SK-N-SH (cell line): ENCODE data around the gene ERGIC1. TPM values are rescaled to one million over a fixed set of nuclear protein-coding genes. Genes with fewer than 3 reads are reported as not detected.

Experiments
- CTCF ChIA-PET: fragments of 300-600, 350-600 bp; formaldehyde crosslinking; extraction: SDS; loops from one replicate; lab custom pipeline; 2021; lab: Yijun Ruan, JAX
- POLR2A ChIA-PET: fragments of 350-600 bp; sonication (Branson Sonifier 250); formaldehyde crosslinking; extraction: SDS; loops from one replicate; lab custom pipeline; 2020; ENCODE audit warnings: antibody characterized with exemption, inconsistent platforms; lab: Yijun Ruan, JAX
- DNase-seq: peaks from one replicate; pipeline ENCODE4 v3.0.0; 2012
- H2AFZ ChIP-seq: fragments of 200-600 bp; sonication (generic); 2 replicates; pipeline ENCODE4 v1.8.1; 2016; ENCODE audit warnings: antibody characterized with exemption, mild to moderate bottlenecking, low read depth
- H3F3A ChIP-seq: fragments of 200-600 bp; sonication (generic); replicated peaks from 2 replicates; pipeline ENCODE3; 2016; ENCODE audit warnings: antibody characterized with exemption, mild to moderate bottlenecking; ENCODE audit not compliant: insufficient read depth
- H3K27ac ChIP-seq, 2 experiments: fragments of 200-500 bp in 1 of 2; fragments of 200-600 bp in 1 of 2; sonication (Bioruptor generic) in 1 of 2; sonication (generic), shearing (Covaris generic) in 1 of 2; 2 replicates each; pipeline versions ENCODE4 v1.5.1 to v1.6.1; 2014 to 2016; ENCODE audit warnings: low read depth in 2 of 2, inconsistent platforms in 1 of 2, low read length in 1 of 2, mild to moderate bottlenecking in 1 of 2, mixed read lengths in 1 of 2
- H3K27me3 ChIP-seq: fragments of 200-600 bp; sonication (generic), shearing (Covaris generic); 2 replicates; pipeline ENCODE4 v1.6.1; 2016; ENCODE audit warnings: mixed run types; ENCODE audit not compliant: insufficient read depth
- H3K36me3 ChIP-seq, 2 experiments: fragments of 200-500 bp in 1 of 2; fragments of 200-600 bp in 1 of 2; sonication (Bioruptor generic) in 1 of 2; sonication (generic) in 1 of 2; replicated peaks in 1 of 2; 2 replicates each; pipeline versions ENCODE3 to v1.5.1; 2014 to 2016; ENCODE audit warnings: low read length in 1 of 2, mild to moderate bottlenecking in 1 of 2; ENCODE audit not compliant: insufficient read depth in 2 of 2, control insufficient read depth in 1 of 2
- H3K4me1 ChIP-seq, 2 experiments: fragments of 200-500 bp in 1 of 2; fragments of 200-600 bp in 1 of 2; sonication (Bioruptor generic) in 1 of 2; sonication (generic), shearing (Covaris generic) in 1 of 2; 2 replicates each; pipeline versions ENCODE4 v1.5.1 to v1.6.1; 2014 to 2016; ENCODE audit warnings: low read depth in 1 of 2, low read length in 1 of 2, mixed run types in 1 of 2; ENCODE audit not compliant: insufficient read depth in 2 of 2, control insufficient read depth in 1 of 2
- H3K4me2 ChIP-seq: fragments of 200-600 bp; sonication (generic), shearing (Covaris generic); 2 replicates; pipeline ENCODE4 v1.6.1; 2017; ENCODE audit warnings: mixed run types
- H3K4me3 ChIP-seq, 2 experiments: fragments of 200-500 bp in 1 of 2; fragments of 200-600 bp in 1 of 2; sonication (Bioruptor generic) in 1 of 2; sonication (generic), shearing (Covaris generic) in 1 of 2; 2 replicates each; pipeline versions ENCODE4 v1.5.1 to v1.8.1; 2014 to 2016; ENCODE audit warnings: low read depth in 2 of 2, inconsistent platforms in 1 of 2, low read length in 1 of 2, mild to moderate bottlenecking in 1 of 2, mixed read lengths in 1 of 2, moderate library complexity in 1 of 2
- H3K79me2 ChIP-seq: fragments of 200-600 bp; sonication (generic); 2 replicates; pipeline ENCODE4 v1.8.1; 2017; ENCODE audit warnings: mild to moderate bottlenecking; ENCODE audit not compliant: insufficient read depth
- H3K9ac ChIP-seq: fragments of 200-600 bp; sonication (generic); 2 replicates; pipeline ENCODE4 v1.6.1; 2017; ENCODE audit warnings: mixed run types
- H3K9me2 ChIP-seq: fragments of 200-600 bp; sonication (generic); 2 replicates; pipeline ENCODE4 v1.6.1; 2017; ENCODE audit warnings: mixed run types
- H3K9me3 ChIP-seq: fragments of 200-600 bp; sonication (generic); 2 replicates; pipeline ENCODE4 v1.6.1; 2017; ENCODE audit warnings: mixed run types, mild to moderate bottlenecking, moderate library complexity
- H4K20me1 ChIP-seq: fragments of 200-600 bp; sonication (generic); 2 replicates; pipeline ENCODE4 v1.6.1; 2017; ENCODE audit warnings: mild to moderate bottlenecking, mixed run types; ENCODE audit not compliant: insufficient read depth
- ELF1 ChIP-seq: IDR thresholded peaks from 2 replicates; pipeline ENCODE4 v1.4.0; 2012
- EP300 ChIP-seq, 2 experiments: IDR thresholded peaks; 2 replicates each; pipeline versions ENCODE4 v1.4.0 to v1.6.1; 2012; ENCODE audit warnings: borderline replicate concordance in 1 of 2, low read depth in 1 of 2, low read length in 1 of 2
- FOSL2 ChIP-seq: IDR thresholded peaks from 2 replicates; pipeline ENCODE4 v1.4.0; 2012; ENCODE audit warnings: low read depth, mild to moderate bottlenecking, moderate library complexity, borderline replicate concordance
- NFIC ChIP-seq: IDR thresholded peaks from 2 replicates; pipeline ENCODE4 v1.4.0; 2012; ENCODE audit warnings: borderline replicate concordance
- NRF1 ChIP-seq: IDR thresholded peaks from 2 replicates; pipeline ENCODE4 v1.6.1; 2012; ENCODE audit warnings: low read depth, mild to moderate bottlenecking, low read length
- POLR2AphosphoS5 ChIP-seq: IDR thresholded peaks from 2 replicates; pipeline ENCODE4 v1.6.1; 2012; ENCODE audit warnings: low read depth, low read length
- RFX5 ChIP-seq: IDR thresholded peaks from 2 replicates; pipeline ENCODE4 v1.6.1; 2012; ENCODE audit warnings: mild to moderate bottlenecking, improper control_type of control experiment, low read length
- TAF1 ChIP-seq: IDR thresholded peaks from 2 replicates; pipeline ENCODE4 v1.6.1; 2012; ENCODE audit warnings: low read depth, mild to moderate bottlenecking, low read length, moderate library complexity, borderline replicate concordance
- TCF12 ChIP-seq: IDR thresholded peaks from 2 replicates; pipeline ENCODE4 v1.4.0; 2012
- WGBS: methylation state at CpG from one replicate; pipeline ENCODE4 v1.1.6; 2017; ENCODE audit warnings: low lambda C conversion rate; 5-methylcytosine and 5-hydroxymethylcytosine counted together
- polyA plus RNA-seq, 3 experiments: library from polyadenylated mRNA; depleted of rRNA; stranded (reverse); fragments of >200 nt; gene quantifications; 2 replicates each; pipeline ENCODE4 v1.2.3, GENCODE V29; 2012
- TF ChIP-seq, protein P1 (sequence below): IDR thresholded peaks from 2 replicates; pipeline ENCODE4 v1.4.0; 2012; ENCODE audit warnings: low read depth, borderline replicate concordance
- TF ChIP-seq, protein P2 (sequence below): IDR thresholded peaks from 2 replicates; pipeline ENCODE4 v1.4.0; 2012; ENCODE audit warnings: low read depth
- TF ChIP-seq, protein P3 (sequence below): fragments of 150-350 bp; IDR thresholded peaks from 2 replicates; pipeline ENCODE4 v1.6.1; 2017; ENCODE audit warnings: antibody characterized with exemption, low read length, low read depth, borderline replicate concordance
- TF ChIP-seq, protein P4 (sequence below): fragments of 200-600 bp; sonication (generic); IDR thresholded peaks from 2 replicates; pipeline ENCODE4 v1.6.1; 2017; ENCODE audit warnings: antibody characterized with exemption, mild to moderate bottlenecking, moderate library complexity
- TF ChIP-seq, protein P5 (sequence below): fragments of 150-350 bp; IDR thresholded peaks from 2 replicates; pipeline ENCODE4 v1.6.1; 2016; ENCODE audit warnings: mild to moderate bottlenecking, low read depth, low read length
- TF ChIP-seq, protein P6 (sequence below): IDR thresholded peaks from 2 replicates; pipeline ENCODE4 v1.4.0; 2012; ENCODE audit warnings: low read depth, borderline replicate concordance
- TF ChIP-seq, protein P7 (sequence below): IDR thresholded peaks from 2 replicates; pipeline ENCODE4 v1.6.1; 2012; ENCODE audit warnings: mild to moderate bottlenecking, low read depth, low read length, moderate library complexity

ERGIC1 gene
- polyA plus RNA-seq, 1 of the 3 experiments (the other 2 are of a cell fraction) = 101 TPM

DNA sequence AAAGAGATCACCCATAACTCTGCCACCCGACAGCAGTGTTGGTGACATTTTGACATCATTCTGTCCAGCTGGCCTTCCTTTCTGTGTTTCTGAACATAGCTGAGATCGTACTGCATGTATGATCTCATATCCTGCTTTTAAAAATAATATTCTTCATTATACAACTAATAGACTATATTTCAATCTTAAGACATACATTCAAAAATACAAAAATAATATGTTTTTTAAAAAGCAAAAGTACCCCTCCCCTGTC is 77.5 kb downstream of the ERGIC1 start (continued):
- TF ChIP-seq, protein P1, sequence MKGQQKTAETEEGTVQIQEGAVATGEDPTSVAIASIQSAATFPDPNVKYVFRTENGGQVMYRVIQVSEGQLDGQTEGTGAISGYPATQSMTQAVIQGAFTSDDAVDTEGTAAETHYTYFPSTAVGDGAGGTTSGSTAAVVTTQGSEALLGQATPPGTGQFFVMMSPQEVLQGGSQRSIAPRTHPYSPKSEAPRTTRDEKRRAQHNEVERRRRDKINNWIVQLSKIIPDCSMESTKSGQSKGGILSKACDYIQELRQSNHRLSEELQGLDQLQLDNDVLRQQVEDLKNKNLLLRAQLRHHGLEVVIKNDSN = no peak
- TF ChIP-seq RFX5 (no peak), FOSL2 (no peak)

DNA sequence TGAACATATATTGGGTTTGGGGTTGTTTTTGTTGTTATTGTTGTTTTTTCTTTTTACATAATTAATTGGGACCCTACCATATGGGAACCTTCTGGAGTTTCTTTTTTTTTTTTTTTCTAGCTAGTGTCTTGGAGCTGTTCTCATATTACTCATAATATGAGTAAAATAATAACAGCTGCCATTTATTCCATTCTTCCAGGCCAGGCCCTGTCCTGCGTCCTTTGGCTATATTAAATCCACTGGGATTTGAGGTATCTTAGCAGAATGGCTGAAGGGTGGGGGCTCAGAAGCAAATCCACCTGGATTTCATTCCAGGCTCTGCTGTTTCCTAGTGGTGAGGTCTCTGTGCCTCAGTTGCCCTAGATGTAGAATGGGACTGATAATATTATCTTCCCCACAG is 77.9 kb downstream of the ERGIC1 start:
- H3K27me3 ChIP-seq = no peaks in the 10 kb centered on the region
- TF ChIP-seq POLR2AphosphoS5 (no peak), FOSL2 (no peak), EP300 (IDR thresholded peaks at IDR 0.05; ENCODE audit: borderline replicate concordance in 1 of 2, low read depth in 1 of 2, low read length in 1 of 2) (no peak), TCF12 (no peak), NFIC (no peak), RFX5 (no peak), NRF1 (no peak), ELF1 (no peak), TAF1 (no peak)
- TF ChIP-seq, protein P2, sequence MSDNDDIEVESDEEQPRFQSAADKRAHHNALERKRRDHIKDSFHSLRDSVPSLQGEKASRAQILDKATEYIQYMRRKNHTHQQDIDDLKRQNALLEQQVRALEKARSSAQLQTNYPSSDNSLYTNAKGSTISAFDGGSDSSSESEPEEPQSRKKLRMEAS = no peak
- TF ChIP-seq, protein P3, sequence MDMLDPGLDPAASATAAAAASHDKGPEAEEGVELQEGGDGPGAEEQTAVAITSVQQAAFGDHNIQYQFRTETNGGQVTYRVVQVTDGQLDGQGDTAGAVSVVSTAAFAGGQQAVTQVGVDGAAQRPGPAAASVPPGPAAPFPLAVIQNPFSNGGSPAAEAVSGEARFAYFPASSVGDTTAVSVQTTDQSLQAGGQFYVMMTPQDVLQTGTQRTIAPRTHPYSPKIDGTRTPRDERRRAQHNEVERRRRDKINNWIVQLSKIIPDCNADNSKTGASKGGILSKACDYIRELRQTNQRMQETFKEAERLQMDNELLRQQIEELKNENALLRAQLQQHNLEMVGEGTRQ = no peak
- TF ChIP-seq, protein P4, sequence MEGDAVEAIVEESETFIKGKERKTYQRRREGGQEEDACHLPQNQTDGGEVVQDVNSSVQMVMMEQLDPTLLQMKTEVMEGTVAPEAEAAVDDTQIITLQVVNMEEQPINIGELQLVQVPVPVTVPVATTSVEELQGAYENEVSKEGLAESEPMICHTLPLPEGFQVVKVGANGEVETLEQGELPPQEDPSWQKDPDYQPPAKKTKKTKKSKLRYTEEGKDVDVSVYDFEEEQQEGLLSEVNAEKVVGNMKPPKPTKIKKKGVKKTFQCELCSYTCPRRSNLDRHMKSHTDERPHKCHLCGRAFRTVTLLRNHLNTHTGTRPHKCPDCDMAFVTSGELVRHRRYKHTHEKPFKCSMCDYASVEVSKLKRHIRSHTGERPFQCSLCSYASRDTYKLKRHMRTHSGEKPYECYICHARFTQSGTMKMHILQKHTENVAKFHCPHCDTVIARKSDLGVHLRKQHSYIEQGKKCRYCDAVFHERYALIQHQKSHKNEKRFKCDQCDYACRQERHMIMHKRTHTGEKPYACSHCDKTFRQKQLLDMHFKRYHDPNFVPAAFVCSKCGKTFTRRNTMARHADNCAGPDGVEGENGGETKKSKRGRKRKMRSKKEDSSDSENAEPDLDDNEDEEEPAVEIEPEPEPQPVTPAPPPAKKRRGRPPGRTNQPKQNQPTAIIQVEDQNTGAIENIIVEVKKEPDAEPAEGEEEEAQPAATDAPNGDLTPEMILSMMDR = no peak
- TF ChIP-seq, protein P5, sequence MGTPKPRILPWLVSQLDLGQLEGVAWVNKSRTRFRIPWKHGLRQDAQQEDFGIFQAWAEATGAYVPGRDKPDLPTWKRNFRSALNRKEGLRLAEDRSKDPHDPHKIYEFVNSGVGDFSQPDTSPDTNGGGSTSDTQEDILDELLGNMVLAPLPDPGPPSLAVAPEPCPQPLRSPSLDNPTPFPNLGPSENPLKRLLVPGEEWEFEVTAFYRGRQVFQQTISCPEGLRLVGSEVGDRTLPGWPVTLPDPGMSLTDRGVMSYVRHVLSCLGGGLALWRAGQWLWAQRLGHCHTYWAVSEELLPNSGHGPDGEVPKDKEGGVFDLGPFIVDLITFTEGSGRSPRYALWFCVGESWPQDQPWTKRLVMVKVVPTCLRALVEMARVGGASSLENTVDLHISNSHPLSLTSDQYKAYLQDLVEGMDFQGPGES = no peak
- TF ChIP-seq, protein P6, sequence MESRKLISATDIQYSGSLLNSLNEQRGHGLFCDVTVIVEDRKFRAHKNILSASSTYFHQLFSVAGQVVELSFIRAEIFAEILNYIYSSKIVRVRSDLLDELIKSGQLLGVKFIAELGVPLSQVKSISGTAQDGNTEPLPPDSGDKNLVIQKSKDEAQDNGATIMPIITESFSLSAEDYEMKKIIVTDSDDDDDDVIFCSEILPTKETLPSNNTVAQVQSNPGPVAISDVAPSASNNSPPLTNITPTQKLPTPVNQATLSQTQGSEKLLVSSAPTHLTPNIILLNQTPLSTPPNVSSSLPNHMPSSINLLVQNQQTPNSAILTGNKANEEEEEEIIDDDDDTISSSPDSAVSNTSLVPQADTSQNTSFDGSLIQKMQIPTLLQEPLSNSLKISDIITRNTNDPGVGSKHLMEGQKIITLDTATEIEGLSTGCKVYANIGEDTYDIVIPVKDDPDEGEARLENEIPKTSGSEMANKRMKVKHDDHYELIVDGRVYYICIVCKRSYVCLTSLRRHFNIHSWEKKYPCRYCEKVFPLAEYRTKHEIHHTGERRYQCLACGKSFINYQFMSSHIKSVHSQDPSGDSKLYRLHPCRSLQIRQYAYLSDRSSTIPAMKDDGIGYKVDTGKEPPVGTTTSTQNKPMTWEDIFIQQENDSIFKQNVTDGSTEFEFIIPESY = no peak
- TF ChIP-seq, protein P7, sequence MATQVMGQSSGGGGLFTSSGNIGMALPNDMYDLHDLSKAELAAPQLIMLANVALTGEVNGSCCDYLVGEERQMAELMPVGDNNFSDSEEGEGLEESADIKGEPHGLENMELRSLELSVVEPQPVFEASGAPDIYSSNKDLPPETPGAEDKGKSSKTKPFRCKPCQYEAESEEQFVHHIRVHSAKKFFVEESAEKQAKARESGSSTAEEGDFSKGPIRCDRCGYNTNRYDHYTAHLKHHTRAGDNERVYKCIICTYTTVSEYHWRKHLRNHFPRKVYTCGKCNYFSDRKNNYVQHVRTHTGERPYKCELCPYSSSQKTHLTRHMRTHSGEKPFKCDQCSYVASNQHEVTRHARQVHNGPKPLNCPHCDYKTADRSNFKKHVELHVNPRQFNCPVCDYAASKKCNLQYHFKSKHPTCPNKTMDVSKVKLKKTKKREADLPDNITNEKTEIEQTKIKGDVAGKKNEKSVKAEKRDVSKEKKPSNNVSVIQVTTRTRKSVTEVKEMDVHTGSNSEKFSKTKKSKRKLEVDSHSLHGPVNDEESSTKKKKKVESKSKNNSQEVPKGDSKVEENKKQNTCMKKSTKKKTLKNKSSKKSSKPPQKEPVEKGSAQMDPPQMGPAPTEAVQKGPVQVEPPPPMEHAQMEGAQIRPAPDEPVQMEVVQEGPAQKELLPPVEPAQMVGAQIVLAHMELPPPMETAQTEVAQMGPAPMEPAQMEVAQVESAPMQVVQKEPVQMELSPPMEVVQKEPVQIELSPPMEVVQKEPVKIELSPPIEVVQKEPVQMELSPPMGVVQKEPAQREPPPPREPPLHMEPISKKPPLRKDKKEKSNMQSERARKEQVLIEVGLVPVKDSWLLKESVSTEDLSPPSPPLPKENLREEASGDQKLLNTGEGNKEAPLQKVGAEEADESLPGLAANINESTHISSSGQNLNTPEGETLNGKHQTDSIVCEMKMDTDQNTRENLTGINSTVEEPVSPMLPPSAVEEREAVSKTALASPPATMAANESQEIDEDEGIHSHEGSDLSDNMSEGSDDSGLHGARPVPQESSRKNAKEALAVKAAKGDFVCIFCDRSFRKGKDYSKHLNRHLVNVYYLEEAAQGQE = no peak
- TF ChIP-seq, all 33 proteins: peak for 0
- no peak for DNase-seq
- H3K9me3 ChIP-seq = no peaks in the 10 kb centered on the region
- H3F3A ChIP-seq = peaks cover 28% of the 10 kb centered on the region
- no peaks in the 10 kb centered on the region for H3K9me2 ChIP-seq
- H3K4me3 ChIP-seq = no peak overlapping the region
- peaks cover 0 to 8% of the 10 kb centered on the region in 2 experiments; a peak in 1 of 4 replicates for H3K4me1 ChIP-seq
- peak overlapping the region; percentile 32; the same call in 1 of the 2 replicates for H3K9ac ChIP-seq
- peaks cover 12% of the 10 kb centered on the region; the same call in 1 of the 2 replicates for H3K79me2 ChIP-seq
- H4K20me1 ChIP-seq = no peaks in the 10 kb centered on the region
- H2AFZ ChIP-seq = no peak overlapping the region
- POLR2A ChIA-PET = no interaction called here
- H3K27ac ChIP-seq = peak overlapping the region in 1 of 2 experiments; percentile 88; a peak in 2 of 4 replicates
- 56% methylated on average over 1 of the region's 1 CpG for WGBS
- CTCF ChIA-PET = interaction anchor here (2.5 to 3.1 kb wide), 2 partner anchors 21 to 198 kb away, joined by 10 to 13 read pairs; no protein-coding TSS in a partner anchor
- peaks cover 9 to 31% of the 10 kb centered on the region in 2 experiments for H3K36me3 ChIP-seq
- peak overlapping the region; percentile 36; the same call in 1 of the 2 replicates for H3K4me2 ChIP-seq
